H1 (cell line): ENCODE data around the gene TRAP1. TPM values are rescaled to one million over a fixed set of nuclear protein-coding genes. Genes with fewer than 3 reads are reported as not detected.

Source experiments
- polyA plus RNA-seq, 7 experiments: library from polyadenylated mRNA; depleted of rRNA in 3 of 7; stranded (reverse) in 5 of 7; unstranded in 2 of 7; fragments of >200 nt in 5 of 7; fragments of 200-250 nt in 2 of 7; gene quantifications; 1 replicate in 5 of 7; 2 replicates in 1 of 7; 4 replicates in 1 of 7; pipeline versions ENCODE4 v1.2.1 to v1.2.3, GENCODE V29; 2011 to 2013; ENCODE audit warnings: missing spikeins in 2 of 7, mixed read lengths in 2 of 7
- total RNA-seq: library from RNA; stranded (reverse); fragmentation: NEBNext Ultra II Directional; extraction: Animal tissue kit (Norgen Biotek cat#: 25700); gene quantifications from 2 replicates; pipeline ENCODE4 v1.2.1, GENCODE V29; 2021
- TF ChIP-seq, protein P1 (sequence below): IDR thresholded peaks from 2 replicates; pipeline ENCODE4 v1.6.1; 2012; ENCODE audit warnings: inconsistent platforms

Gene TRAP1
- total and polyA plus RNA-seq, 2 of the 8 experiments (the other 6 are each of a cell fraction or from before 2014, with no cell fraction given): 215 to 283 TPM

GRCh38 chr16:3759736-3760135, 42.4 kb upstream of the TRAP1 start (continued):
- TF ChIP-seq, protein P1, sequence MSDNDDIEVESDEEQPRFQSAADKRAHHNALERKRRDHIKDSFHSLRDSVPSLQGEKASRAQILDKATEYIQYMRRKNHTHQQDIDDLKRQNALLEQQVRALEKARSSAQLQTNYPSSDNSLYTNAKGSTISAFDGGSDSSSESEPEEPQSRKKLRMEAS: no peak
- TF ChIP-seq, all 59 proteins: peak for 0
